Lower lobe of right lung (tissue), 2 donors: ENCODE results near the gene ROMO1. TPM values are rescaled to one million over a fixed set of nuclear protein-coding genes. Genes with fewer than 3 reads are reported as not detected.
"Not testable (repeated sequence)": the region's sequence is repeated elsewhere in the genome, so short reads cannot be mapped to it uniquely, and the experiment has no call there.

Experiments
- ATAC-seq, 2 donors: fragments of 200-7000 bp; cut with Tn5 transposase; one replicate each; pipeline ENCODE4 v1.9.1; 2020 to 2022; ENCODE audit warnings: mild to moderate bottlenecking in 2 of 2, moderate library complexity in 2 of 2
- DNase-seq: peaks from one replicate; pipeline ENCODE4 v3.0.0-alpha.2; 2020
- H3K27ac ChIP-seq: fragments of 200-600 bp; one replicate; pipeline ENCODE4 v1.8.0; 2022
- H3K27me3 ChIP-seq: fragments of 200-600 bp; one replicate; pipeline ENCODE4 v1.8.0; 2022; ENCODE audit warnings: low read depth
- H3K36me3 ChIP-seq: fragments of 200-600 bp; one replicate; pipeline ENCODE4 v1.8.0; 2022; ENCODE audit warnings: mild to moderate bottlenecking
- H3K4me1 ChIP-seq: fragments of 200-600 bp; one replicate; pipeline ENCODE4 v1.8.0; 2022
- H3K4me3 ChIP-seq: fragments of 200-600 bp; one replicate; pipeline ENCODE4 v1.8.0; 2022; ENCODE audit warnings: mild to moderate bottlenecking
- H3K9me3 ChIP-seq: fragments of 200-600 bp; one replicate; pipeline ENCODE4 v1.8.0; 2022
- CTCF ChIP-seq: fragments of 200-600 bp; IDR thresholded peaks from one replicate; pipeline ENCODE4 v1.8.0; 2022; ENCODE audit warnings: antibody characterized with exemption, mild to moderate bottlenecking
- intact Hi-C: fragments of 100-400 bp; cut with DNase I; formaldehyde crosslinking; loops from one replicate; pipeline ENCODE4 v1.11.0; 2022
- total RNA-seq: library from RNA; stranded (reverse); fragmentation: NEBNext Ultra II Directional; extraction: Animal tissue kit (Norgen Biotek cat#: 25700); gene quantifications from one replicate; pipeline ENCODE4 v1.2.1, GENCODE V29; 2021
- donor health status: DM: no; HTN: yes; CAD: no; lungs with severe emphysema.

The ROMO1 gene
- total RNA-seq, 1 donor from 2014 or later: 81.7 TPM

GRCh38 chr20:35702824-35703695 lies 3.9 kb downstream of the ROMO1 start:
- Histone ChIP-seq H3K36me3 (peaks cover 65% of the 10 kb centered on the region), H3K27ac (no peak overlapping the region), H3K4me1 (peaks cover 19% of the 10 kb centered on the region), H3K27me3 (no peaks in the 10 kb centered on the region), H3K4me3 (no peak overlapping the region), H3K9me3 (no peaks in the 10 kb centered on the region)
- TF ChIP-seq CTCF: no peak
- ATAC-seq (no peak), DNase-seq (no peak)
- intact Hi-C loops: no loop called here

DNA sequence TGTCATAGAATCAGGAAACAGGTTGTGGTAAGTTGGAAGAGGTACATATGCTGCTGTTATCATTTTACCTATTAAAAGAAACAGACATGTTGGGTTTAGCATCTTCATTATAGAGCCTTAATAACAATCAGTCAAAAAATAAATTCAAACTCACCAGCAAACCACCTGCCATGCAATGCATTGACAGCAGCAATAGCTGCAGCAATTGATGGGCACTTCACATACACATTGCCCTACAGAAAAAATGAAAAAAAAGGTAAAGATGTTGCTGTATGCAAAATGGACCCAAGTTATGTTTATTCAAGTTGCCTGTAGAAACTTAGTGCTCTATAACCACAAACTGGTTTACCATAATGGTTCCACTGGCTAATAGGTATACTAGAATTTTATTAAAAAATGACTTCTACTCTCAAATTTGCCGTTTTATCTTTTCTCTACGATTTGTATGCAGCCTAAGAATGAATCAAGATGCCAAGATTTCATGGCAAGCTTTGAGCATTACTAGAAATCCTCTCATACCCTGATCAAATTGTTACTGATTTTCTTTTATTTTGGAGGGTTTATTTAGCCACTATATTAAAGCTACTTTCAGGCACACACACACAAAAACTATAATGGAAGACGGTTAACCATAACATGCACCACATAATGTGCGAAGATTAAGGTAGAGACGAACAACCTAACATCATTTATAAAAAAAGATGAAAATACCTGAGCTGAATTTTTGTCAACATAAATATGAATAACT lies 5.5 kb downstream of the ROMO1 start:
- H3K27me3 ChIP-seq: no peaks in the 10 kb centered on the region
- no peak for TF ChIP-seq CTCF
- intact Hi-C loops: no loop called here
- H3K27ac ChIP-seq: no peak overlapping the region
- no peaks in the 10 kb centered on the region for H3K9me3 ChIP-seq
- peaks cover 82% of the 10 kb centered on the region for H3K36me3 ChIP-seq
- H3K4me3 ChIP-seq: no peak overlapping the region
- H3K4me1 ChIP-seq: peaks cover 23% of the 10 kb centered on the region
- ATAC-seq (no peak), DNase-seq (no peak)

- Histone ChIP-seq H3K36me3 (peaks cover 94% of the 10 kb centered on the region), H3K4me1 (peaks cover 24% of the 10 kb centered on the region)
- H3K4me3 ChIP-seq, DNase-seq, ATAC-seq, H3K27ac ChIP-seq, H3K27me3 ChIP-seq, H3K9me3 ChIP-seq, intact Hi-C loops: not testable (repeated sequence)
Observed at GRCh38 chr20:35705894-35706293, 6.7 kb downstream of the ROMO1 start.

GRCh38 chr20:35706591-35707529 lies 7.7 kb downstream of the ROMO1 start:
- H3K27me3 ChIP-seq, ATAC-seq, H3K27ac ChIP-seq, DNase-seq, intact Hi-C loops, H3K9me3 ChIP-seq, H3K4me3 ChIP-seq: not testable (repeated sequence)
- peaks cover 100% of the 10 kb centered on the region for H3K36me3 ChIP-seq
- peaks cover 33% of the 10 kb centered on the region for H3K4me1 ChIP-seq

DNA sequence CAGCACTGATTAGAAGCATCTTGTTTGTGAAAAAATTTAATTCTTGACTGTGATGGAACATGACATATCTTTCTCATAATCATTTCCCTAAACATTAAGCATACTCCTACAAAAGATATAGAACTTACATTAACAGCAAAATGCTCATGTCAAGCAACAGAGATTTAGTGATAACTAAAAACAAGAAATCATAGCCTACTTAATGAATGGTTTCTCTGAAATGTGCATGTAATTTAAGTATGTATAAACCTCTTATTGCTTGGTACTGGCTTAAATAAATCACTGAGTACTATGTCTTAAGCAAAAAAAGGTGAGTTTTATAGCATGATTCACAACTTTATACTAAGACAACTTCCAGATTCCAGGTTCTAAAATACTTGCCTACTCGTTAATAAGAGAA lies 9.3 kb downstream of the ROMO1 start:
- intact Hi-C loops: no loop called here
- no peak overlapping the region for H3K4me3 ChIP-seq
- H3K4me1 ChIP-seq: peaks cover 41% of the 10 kb centered on the region
- peaks cover 100% of the 10 kb centered on the region for H3K36me3 ChIP-seq
- no peaks in the 10 kb centered on the region for H3K9me3 ChIP-seq
- H3K27me3 ChIP-seq: no peaks in the 10 kb centered on the region
- ATAC-seq: no peak
- H3K27ac ChIP-seq: no peak overlapping the region
- TF ChIP-seq CTCF: no peak
- DNase-seq: no peak

DNA sequence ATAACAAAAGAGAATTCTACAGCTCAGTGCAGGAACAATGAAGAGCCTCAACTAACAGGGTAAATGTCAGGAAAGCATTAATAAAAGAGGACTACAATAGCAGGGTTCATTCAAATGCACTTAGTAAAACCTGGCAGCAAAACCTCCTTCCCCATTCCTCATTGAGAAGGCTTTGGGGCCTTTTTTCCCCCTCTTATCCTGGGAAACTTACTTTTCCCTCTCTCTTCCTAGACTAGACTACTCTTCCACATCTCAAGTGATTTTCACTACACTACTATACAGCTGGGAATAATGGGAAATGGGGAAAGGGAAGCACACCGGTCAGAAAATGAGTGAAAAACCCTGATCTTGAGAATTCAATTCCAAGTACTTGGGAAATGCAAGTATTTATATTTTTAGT lies 10.1 kb downstream of the ROMO1 start:
- TF ChIP-seq CTCF: no peak
- ATAC-seq (no peak), DNase-seq (no peak)
- intact Hi-C loops: no loop called here
- H3K4me3 ChIP-seq: no peak overlapping the region
- H3K27me3 ChIP-seq: no peaks in the 10 kb centered on the region
- H3K4me1 ChIP-seq: peaks cover 41% of the 10 kb centered on the region
- peaks cover 100% of the 10 kb centered on the region for H3K36me3 ChIP-seq
- H3K9me3 ChIP-seq: no peaks in the 10 kb centered on the region
- no peak overlapping the region for H3K27ac ChIP-seq
